HG03354 (cell line): ENCODE data around the gene TRIP12.
A peak's percentile ranks its signal among the peaks of the same experiment; 100 is the strongest.
"Not testable (repeated sequence)": the region's sequence is repeated elsewhere in the genome, so short reads cannot be mapped to it uniquely, and the experiment has no call there.

Experiments used
- ATAC-seq: cut with Tn5 transposase; IDR thresholded peaks from one replicate; pipeline ENCODE4 v1.9.1; 2021; ENCODE audit warnings: mild to moderate bottlenecking; ENCODE audit not compliant: unreplicated experiment, poor library complexity, severe bottlenecking

The TRIP12 gene

DNA sequence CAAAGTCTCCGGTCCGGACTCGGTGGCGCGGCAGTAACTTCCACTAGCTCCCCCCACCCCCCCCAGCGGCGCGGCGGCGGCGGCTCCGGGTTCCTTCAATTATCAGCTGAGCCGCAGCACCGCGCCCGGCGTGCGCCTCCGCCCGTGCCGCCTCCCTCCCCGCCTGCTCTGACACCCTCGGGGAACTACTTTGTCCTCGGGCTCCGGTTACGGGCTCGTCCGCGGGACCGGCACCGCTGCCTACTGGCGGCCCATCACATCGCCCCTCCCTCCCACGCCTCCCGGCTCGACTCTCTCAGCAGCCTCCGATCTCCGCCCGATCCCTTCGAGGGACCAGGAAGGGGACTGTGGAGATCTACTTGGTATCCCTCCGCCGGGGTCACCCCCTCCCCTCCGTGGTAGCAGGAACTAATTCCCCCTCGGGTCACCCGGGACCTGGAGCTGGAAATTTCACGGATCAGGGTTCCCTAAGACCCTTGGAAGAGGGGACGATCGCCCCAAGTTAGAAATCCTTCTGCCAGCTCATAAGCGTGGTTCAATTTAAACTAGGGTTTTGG, at the start of gene TRIP12:
TRIP12 (minus strand) TSS at position 118 of the 557 bp plus-strand sequence. CDS start 41,930 bp downstream, outside the sequence.
- peak; percentile 75 for ATAC-seq

DNA sequence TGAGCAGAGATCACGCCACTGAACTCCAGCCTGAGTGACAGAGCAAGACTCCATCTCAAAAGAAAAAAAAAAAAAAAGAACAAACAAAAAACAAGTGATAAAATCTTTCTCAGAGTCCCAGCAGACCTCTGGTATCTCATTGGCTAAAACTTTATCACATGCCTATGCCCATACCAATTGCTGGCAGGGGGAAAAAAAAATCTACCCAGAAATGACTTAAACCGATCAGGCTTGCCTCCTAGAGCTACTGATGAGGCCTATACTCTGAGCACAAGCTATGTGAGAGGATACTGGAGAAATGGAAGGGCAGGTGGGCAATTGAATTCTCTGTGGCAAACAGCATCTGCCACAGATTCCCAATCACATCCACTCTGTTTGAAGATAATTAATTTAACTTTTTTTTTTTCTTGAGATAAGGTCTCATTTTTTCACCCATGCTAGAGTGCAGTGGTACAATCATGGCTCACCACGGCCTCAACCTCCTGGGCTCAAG, 49.5 kb upstream of the TRIP12 start:
- ATAC-seq, result no peak

DNA sequence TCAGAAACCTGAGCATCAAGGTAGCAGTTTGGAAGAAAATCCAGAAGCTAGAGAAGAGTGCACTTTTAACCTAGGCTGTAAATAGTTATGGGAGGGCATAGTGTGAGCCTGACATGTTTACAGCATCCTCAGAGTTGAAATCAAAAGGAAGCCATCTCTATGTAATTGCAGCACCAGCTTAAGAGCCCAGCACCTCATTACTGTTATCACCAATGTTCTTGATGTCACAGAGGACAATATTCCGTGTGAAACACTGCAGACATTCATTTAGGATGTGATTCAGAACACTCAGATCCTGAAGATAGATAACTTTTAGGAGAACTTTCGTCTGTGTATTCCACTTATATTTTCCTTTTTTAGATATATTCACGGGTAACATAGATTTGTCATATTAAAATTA, 48.6 kb upstream of the TRIP12 start:
- no peak for ATAC-seq

DNA sequence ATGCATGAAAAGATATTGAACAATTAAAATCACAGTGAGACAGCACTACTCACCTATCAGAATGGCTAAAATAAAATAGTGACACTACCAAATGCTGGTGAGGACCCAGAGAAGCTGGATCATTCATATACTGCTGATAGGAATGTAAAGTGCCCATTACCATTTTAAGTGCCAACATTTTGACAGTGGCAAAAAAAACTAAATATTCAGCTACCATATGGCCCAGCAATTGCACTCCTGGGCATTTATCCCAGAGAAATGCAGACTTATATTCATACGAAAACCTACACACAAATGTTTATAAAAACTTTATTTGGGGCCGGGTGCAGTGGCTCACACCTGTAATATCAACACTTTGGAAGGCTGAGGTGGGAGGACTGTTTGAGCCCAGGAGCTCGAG, 48.1 kb upstream of the TRIP12 start:
- ATAC-seq, result no peak

DNA sequence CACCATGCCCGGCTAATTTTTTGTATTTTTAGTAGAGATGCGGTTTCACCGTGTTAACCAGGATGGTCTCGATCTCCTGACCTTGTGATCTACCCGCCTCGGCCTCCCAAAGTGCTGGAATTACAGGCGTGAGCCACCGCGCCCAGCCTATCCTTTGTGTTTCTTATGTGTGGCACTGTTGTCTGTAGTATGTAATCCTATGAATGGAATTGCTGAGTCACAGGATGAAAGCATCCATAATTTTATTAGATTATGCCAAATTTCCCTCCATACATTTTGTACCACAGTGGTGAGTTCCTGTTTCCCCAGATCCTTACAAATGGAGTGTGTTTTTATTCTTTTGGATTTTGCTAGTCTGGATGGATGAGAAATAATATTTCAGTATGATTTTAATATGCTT, 41.8 kb upstream of the TRIP12 start:
- not testable (repeated sequence) for ATAC-seq

- ATAC-seq, result no peak
Observed at GRCh38 chr2:229956491-229956890, 34.7 kb upstream of the TRIP12 start.

DNA sequence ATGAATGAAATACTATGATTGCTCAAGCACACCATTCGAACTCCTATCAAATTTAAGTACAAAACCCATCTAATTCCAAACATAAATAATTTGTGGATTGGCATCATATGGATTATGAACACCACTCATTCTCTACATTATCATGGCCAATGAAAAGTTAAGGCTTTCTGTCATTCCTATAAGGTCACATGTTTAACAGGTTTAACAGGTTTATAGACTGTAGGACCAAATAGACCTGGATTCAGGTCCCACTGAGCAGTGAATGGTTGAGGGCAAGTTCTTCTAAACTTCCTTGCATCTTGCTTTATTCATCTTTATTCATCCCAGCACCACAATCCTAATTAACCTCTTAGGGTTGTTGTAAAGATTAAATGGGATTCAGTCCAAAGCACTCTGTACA, 33.9 kb upstream of the TRIP12 start:
- ATAC-seq, result no peak

GRCh38 chr2:229952256-229952835, 30.5 kb upstream of the TRIP12 start:
- ATAC-seq, result no peak

DNA sequence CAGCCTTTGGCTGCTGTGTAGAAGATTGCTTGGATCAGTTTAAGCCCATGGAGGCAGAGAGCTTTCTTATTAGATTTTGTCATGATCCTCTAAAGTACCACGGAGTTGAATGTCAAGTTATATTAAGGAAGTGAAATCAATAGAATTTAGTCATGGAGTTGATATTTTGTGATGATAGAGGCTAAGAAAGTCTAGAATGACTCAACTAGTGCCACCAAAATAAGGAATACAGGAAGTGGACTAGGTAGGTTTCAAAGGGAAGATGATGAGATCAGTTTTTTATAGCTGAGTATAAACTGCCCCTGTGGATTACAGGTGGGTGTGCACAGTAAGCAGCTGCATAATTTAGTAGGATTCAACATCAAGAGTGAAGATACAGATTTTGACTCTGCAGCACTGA, 25.7 kb upstream of the TRIP12 start:
- peak; percentile 46 for ATAC-seq

- no peak for ATAC-seq
Observed at GRCh38 chr2:229945975-229946374, 24.2 kb upstream of the TRIP12 start.

- no peak for ATAC-seq
Observed at GRCh38 chr2:229943770-229944449, 22.1 kb upstream of the TRIP12 start.

GRCh38 chr2:229943171-229943570, 21.4 kb upstream of the TRIP12 start:
- ATAC-seq, result no peak

DNA sequence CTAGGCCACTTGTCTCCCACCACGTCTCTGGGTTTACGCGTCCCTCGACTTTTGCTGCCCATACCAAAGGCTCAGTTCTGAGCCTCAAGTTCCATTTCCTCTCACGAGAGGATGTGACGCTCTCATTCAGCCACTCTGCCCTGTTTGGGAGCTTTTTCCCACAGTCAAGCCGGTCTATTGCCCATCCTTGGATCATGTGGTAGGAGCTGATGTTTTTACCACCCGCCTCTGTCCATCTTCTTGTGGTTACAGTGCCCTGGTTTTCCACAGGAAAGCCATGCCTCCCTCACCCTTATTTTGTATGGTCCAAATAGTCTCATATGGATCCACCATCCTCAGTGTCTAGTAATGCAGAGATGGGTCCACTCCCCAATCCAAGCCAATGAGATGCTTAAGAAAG, 20.9 kb upstream of the TRIP12 start:
- no peak for ATAC-seq

- no peak for ATAC-seq
Observed at GRCh38 chr2:229937537-229937936, 15.7 kb upstream of the TRIP12 start.

GRCh38 chr2:229931241-229931640, 9.4 kb upstream of the TRIP12 start:
- no peak for ATAC-seq

- no peak for ATAC-seq
Observed at GRCh38 chr2:229930656-229931055, 8.8 kb upstream of the TRIP12 start.

GRCh38 chr2:229927817-229928321, 6.1 kb upstream of the TRIP12 start:
- ATAC-seq, result no peak

DNA sequence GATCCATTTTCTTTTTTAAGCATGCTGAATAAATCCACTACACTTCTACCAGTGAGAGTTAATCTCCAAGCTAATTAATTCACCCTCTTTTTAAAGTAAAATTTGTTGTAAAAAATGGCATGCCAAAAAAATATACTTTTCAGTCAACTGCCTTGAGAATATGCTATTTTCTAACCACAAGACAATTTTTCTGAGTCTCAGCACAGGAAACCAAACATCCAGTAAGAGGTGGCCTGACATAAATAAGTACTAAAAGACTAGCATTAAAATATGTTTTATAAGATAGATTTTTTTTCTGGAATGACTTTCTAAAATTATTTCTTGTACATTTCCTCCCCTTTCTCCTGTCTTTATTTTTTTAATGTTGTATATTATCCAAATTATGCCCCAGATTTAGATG, 3.4 kb upstream of the TRIP12 start:
- ATAC-seq, result no peak

- ATAC-seq, result not testable (repeated sequence)
Observed at GRCh38 chr2:229924541-229924940, 2.7 kb upstream of the TRIP12 start.

- ATAC-seq, result peak; percentile 78
Observed at GRCh38 chr2:229922449-229923386, 909 bp upstream of the TRIP12 start, which contains the start of gene FBXO36. FBXO36 (plus strand) TSS chr2:229922503; CDS start chr2:229922514, 11 bp downstream.
